Measurements from ENCODE around the gene GOLGA8M.
"Not testable (repeated sequence)": the region's sequence is repeated elsewhere in the genome, so short reads cannot be mapped to it uniquely, and the experiment has no call there.

DNA sequence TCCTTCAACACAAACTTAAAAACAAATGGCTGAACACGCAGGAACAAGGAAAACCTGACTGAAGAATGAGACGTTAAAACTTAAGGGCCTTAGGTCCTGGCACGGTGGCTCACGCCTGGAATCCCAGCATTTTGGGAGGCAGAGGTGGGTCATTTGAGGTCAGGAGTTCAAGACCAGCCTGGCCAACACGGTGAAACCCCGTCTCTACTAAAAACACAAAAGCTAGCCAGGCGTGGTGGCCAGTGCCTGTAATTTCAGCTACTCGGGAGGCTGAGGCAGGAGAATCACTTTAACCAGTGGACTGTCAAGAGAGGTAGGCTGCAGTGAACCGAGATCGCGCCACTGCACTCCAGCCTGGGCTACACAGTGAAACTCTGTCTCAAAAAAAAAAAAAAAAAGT, 6.4 kb upstream of the GOLGA8M start:
- TF ChIP-seq, protein P1, sequence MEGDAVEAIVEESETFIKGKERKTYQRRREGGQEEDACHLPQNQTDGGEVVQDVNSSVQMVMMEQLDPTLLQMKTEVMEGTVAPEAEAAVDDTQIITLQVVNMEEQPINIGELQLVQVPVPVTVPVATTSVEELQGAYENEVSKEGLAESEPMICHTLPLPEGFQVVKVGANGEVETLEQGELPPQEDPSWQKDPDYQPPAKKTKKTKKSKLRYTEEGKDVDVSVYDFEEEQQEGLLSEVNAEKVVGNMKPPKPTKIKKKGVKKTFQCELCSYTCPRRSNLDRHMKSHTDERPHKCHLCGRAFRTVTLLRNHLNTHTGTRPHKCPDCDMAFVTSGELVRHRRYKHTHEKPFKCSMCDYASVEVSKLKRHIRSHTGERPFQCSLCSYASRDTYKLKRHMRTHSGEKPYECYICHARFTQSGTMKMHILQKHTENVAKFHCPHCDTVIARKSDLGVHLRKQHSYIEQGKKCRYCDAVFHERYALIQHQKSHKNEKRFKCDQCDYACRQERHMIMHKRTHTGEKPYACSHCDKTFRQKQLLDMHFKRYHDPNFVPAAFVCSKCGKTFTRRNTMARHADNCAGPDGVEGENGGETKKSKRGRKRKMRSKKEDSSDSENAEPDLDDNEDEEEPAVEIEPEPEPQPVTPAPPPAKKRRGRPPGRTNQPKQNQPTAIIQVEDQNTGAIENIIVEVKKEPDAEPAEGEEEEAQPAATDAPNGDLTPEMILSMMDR (IDR thresholded peaks at IDR 0.05): not testable (repeated sequence)
- not testable (repeated sequence) for TF ChIP-seq POLR2A (IDR thresholded peaks at IDR 0.05)
